T-cell (primary cell): ENCODE results near the gene C19orf38. TPM values are rescaled to one million over a fixed set of nuclear protein-coding genes. Genes with fewer than 3 reads are reported as not detected.

Experiments used
- ATAC-seq, 4 experiments: fragments of 200-7000 bp in 3 of 4; fragments of 150-1000 bp in 1 of 4; cut with Tn5 transposase; replicated peaks in 1 of 4; 1 replicate in 3 of 4; 2 replicates in 1 of 4; pipeline ENCODE4 v1.10.0; 2021; ENCODE audit warnings: moderate library complexity in 3 of 4, mild to moderate bottlenecking in 2 of 4, moderate number of reproducible peaks in 1 of 4
- CTCF ChIA-PET, 2 donors: fragments of 300-600 bp; sonication (Branson Sonifier 250); formaldehyde crosslinking; loops; one replicate each; lab custom pipeline; 2022; ENCODE audit warnings: antibody characterized with exemption in 2 of 2; lab: Charles Lee
- POLR2A ChIA-PET, 2 donors: fragments of 300-600 bp; sonication (Branson Sonifier 250); formaldehyde crosslinking; loops; one replicate each; lab custom pipeline; 2022; ENCODE audit warnings: antibody characterized with exemption in 2 of 2; lab: Charles Lee
- DNase-seq, 35 experiments: peaks; one replicate each; pipeline versions ENCODE4 v3.0.0 to v3.0.0-alpha.2; 2013 to 2023
- H3K27ac ChIP-seq: one replicate; pipeline ENCODE4 v1.5.1; 2013; ENCODE audit warnings: low read length
- H3K27me3 ChIP-seq, 2 experiments: replicated peaks in 1 of 2; 1 replicate in 1 of 2; 2 replicates in 1 of 2; pipeline versions ENCODE4 v1.6.1 to v1.7.0; 2013; ENCODE audit warnings: low read length in 1 of 2, mixed read lengths in 1 of 2; ENCODE audit not compliant: control insufficient read depth in 2 of 2, insufficient read depth in 2 of 2; ENCODE audit errors: extremely low read depth in 1 of 2
- H3K36me3 ChIP-seq, 2 donors: 1 replicate in 1 of 2; 2 replicates in 1 of 2; pipeline versions ENCODE4 v1.6.1 to v1.7.0; 2013; ENCODE audit warnings: low read length in 1 of 2; ENCODE audit not compliant: control insufficient read depth in 2 of 2, insufficient read depth in 1 of 2; ENCODE audit errors: extremely low read depth in 1 of 2
- H3K4me1 ChIP-seq, 2 experiments: 1 replicate in 1 of 2; 2 replicates in 1 of 2; pipeline versions ENCODE4 v1.6.1 to v1.7.0; 2013; ENCODE audit warnings: low read length in 2 of 2, mixed read lengths in 1 of 2; ENCODE audit not compliant: insufficient read depth in 2 of 2, control insufficient read depth in 1 of 2; ENCODE audit errors: extremely low read depth in 1 of 2
- H3K4me3 ChIP-seq, 2 donors: 1 replicate in 1 of 2; 2 replicates in 1 of 2; pipeline versions ENCODE4 v1.5.1 to v1.7.0; 2013; ENCODE audit warnings: mild to moderate bottlenecking in 2 of 2, low read length in 1 of 2, moderate library complexity in 1 of 2; ENCODE audit not compliant: control insufficient read depth in 1 of 2; ENCODE audit errors: extremely low read depth in 1 of 2
- H3K9me3 ChIP-seq: 2 replicates; pipeline ENCODE4 v1.7.0; 2013
- H3K27ac Mint-ChIP-seq, 2 donors: one replicate each; pipeline ENCODE4 v1.8.0; 2020 to 2021; ENCODE audit warnings: mild to moderate bottlenecking in 2 of 2, mixed read lengths in 2 of 2
- H3K27me3 Mint-ChIP-seq, 2 donors: one replicate each; pipeline ENCODE4 v1.8.0; 2021 to 2022; ENCODE audit warnings: mixed read lengths in 2 of 2
- H3K36me3 Mint-ChIP-seq: one replicate; pipeline ENCODE4 v1.8.0; 2021; ENCODE audit warnings: mixed read lengths
- H3K4me1 Mint-ChIP-seq, 3 donors: one replicate each; pipeline ENCODE4 v1.8.0; 2020 to 2022; ENCODE audit warnings: mixed read lengths in 3 of 3, mild to moderate bottlenecking in 1 of 3
- H3K4me3 Mint-ChIP-seq, 3 donors: one replicate each; pipeline ENCODE4 v1.8.0; 2020 to 2022; ENCODE audit warnings: mild to moderate bottlenecking in 3 of 3, mixed read lengths in 3 of 3, moderate library complexity in 3 of 3
- H3K9me3 Mint-ChIP-seq, 3 donors: one replicate each; pipeline ENCODE4 v1.8.0; 2020 to 2022; ENCODE audit warnings: mixed read lengths in 3 of 3
- WGBS: methylation state at CpG from one replicate; pipeline ENCODE4 v1.1.5; 2013; ENCODE audit warnings: missing lambda C conversion rate; ENCODE audit not compliant: insufficient coverage; 5-methylcytosine and 5-hydroxymethylcytosine counted together
- total RNA-seq, 35 experiments: library from RNA in 6 of 35; stranded (reverse) in 6 of 35; fragments of 120-200 nt in 1 of 35; gene quantifications; one replicate each; pipeline versions ENCODE4 v1.2.1 to v1.2.4 and lab custom pipeline; 2013 to 2026

The C19orf38 gene
- total RNA-seq, 5 donors from 2014 or later (not counting 1 experiment from before 2014, with no cell fraction given) = 0.51 to 1.8 (median 1.0) TPM

DNA sequence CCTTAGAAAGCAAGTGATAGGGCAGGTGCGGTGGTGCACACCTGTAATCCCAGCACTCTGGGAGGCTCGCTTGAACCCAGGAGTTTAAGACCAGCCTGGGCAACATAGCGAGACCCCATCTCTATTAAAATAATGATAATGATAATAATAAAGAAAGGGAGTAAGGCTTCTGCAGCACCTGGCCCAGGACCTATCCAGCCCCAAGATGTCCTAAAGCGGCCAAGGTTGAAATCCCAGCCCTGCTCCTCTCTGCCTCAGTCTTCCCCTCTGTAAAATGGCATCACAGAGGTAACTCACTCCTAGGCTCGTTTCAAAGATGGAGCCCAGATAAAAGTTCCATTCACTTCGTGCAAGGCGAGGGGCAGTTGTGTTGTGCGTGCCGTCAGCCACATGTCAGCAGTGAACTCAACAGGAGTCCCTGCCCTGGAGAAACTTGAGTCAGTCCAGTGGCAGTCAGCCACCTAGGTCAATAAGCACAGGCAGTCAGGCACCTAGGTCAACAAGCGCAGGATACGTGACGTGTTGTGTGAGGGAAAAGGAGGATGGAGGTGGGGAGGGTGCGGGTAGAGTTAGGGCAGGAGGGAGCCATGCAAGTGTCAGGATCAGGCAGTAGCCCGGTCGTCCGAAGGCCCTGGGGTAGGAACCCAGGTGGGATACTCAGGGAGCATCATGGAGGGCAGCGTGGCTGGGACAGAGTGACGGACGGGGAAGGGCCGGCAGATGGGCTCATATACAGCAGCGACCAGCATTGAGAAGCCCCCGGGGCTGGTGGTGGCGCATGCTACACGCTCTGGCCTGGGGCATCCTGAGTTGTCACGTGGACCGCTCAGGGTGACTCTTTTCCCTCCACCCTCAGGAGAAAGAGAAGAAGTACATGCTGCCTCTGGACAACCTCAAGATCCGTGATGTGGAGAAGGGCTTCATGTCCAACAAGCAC is 28.8 kb upstream of the C19orf38 start:
- ATAC-seq = no peak
- Mint-ChIP-seq H3K27me3 (no peaks in the 10 kb centered on the region), H3K4me1 (peaks cover 0 to 9% (median 5%) of the 10 kb centered on the region in 3 donors), H3K36me3 (peaks cover 27% of the 10 kb centered on the region), H3K4me3 (no peak overlapping the region), H3K27ac (peak overlapping the region; percentile 55 to 81), H3K9me3 (no peaks in the 10 kb centered on the region)
- Histone ChIP-seq H3K27me3 (no peaks in the 10 kb centered on the region), H3K4me1 (peaks cover 0 to 16% of the 10 kb centered on the region in 2 experiments), H3K9me3 (no peaks in the 10 kb centered on the region), H3K36me3 (peaks cover 21 to 66% of the 10 kb centered on the region in 2 donors), H3K4me3 (no peak overlapping the region), H3K27ac (no peak overlapping the region)
- 97% methylated on average over 17 of the region's 27 CpGs for WGBS
- ChIA-PET POLR2A (no interaction called here), CTCF (no interaction called here)
- DNase-seq = no peak

- CTCF ChIA-PET = interaction anchor here in 1 of 2 donors (0.6 kb wide), 1 partner anchor 308 kb away, joined by 3 read pairs; no protein-coding TSS in a partner anchor
- Histone ChIP-seq H3K9me3 (no peaks in the 10 kb centered on the region), H3K27ac (no peak overlapping the region), H3K36me3 (peaks cover 21 to 68% of the 10 kb centered on the region in 2 donors), H3K27me3 (no peaks in the 10 kb centered on the region), H3K4me3 (no peak overlapping the region), H3K4me1 (peaks cover 0 to 8% of the 10 kb centered on the region in 2 experiments)
- Mint-ChIP-seq H3K9me3 (no peaks in the 10 kb centered on the region), H3K4me3 (no peak overlapping the region), H3K4me1 (peaks cover 0 to 5% (median 5%) of the 10 kb centered on the region in 3 donors), H3K36me3 (peaks cover 23% of the 10 kb centered on the region), H3K27ac (peak overlapping the region; percentile 55 to 81), H3K27me3 (no peaks in the 10 kb centered on the region)
- DNase-seq (no peak), ATAC-seq (peak in 2 of 4 experiments; percentile 39 to 43)
- POLR2A ChIA-PET = interaction anchor here in 1 of 2 donors (0.5 kb wide), 1 partner anchor 18 kb away, joined by 7 read pairs; no protein-coding TSS in a partner anchor
- WGBS = 97% methylated on average over 7 of the region's 7 CpGs
These were observed 28.0 kb upstream of the C19orf38 start for GRCh38 chr19:10820173-10820572.

DNA sequence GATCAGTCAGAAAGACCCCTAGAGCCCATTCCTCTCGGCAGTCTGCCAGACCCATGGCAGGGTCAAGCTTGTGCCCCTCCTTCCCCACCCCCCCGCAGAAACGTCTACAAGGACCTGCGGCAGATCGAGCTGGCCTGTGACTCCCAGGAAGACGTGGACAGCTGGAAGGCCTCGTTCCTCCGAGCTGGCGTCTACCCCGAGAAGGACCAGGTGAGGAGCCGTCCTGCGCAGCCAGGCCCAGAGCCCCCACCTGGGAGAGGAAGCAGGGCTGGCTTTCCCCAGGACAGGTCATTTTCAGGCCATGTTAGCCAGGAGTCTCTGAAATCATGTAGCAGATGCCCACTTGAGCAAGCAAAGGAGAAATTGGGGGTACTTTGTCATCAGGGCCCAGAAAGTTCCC is 24.5 kb upstream of the C19orf38 start:
- Mint-ChIP-seq H3K36me3 (peaks cover 36% of the 10 kb centered on the region), H3K9me3 (no peaks in the 10 kb centered on the region), H3K27me3 (no peaks in the 10 kb centered on the region), H3K4me1 (peaks cover 0 to 5% (median 5%) of the 10 kb centered on the region in 3 donors), H3K4me3 (no peak overlapping the region), H3K27ac (no peak overlapping the region)
- Histone ChIP-seq H3K9me3 (no peaks in the 10 kb centered on the region), H3K4me3 (no peak overlapping the region), H3K27me3 (no peaks in the 10 kb centered on the region), H3K4me1 (no peaks in the 10 kb centered on the region), H3K36me3 (peaks cover 13 to 63% of the 10 kb centered on the region in 2 donors), H3K27ac (no peak overlapping the region)
- no peak for DNase-seq
- ATAC-seq = no peak
- 96% methylated on average over 7 of the region's 12 CpGs for WGBS
- ChIA-PET POLR2A (no interaction called here), CTCF (interaction anchor here in 1 of 2 donors (0.6 kb wide), 1 partner anchor 427 kb away, joined by 5 read pairs; no protein-coding TSS in a partner anchor)

DNA sequence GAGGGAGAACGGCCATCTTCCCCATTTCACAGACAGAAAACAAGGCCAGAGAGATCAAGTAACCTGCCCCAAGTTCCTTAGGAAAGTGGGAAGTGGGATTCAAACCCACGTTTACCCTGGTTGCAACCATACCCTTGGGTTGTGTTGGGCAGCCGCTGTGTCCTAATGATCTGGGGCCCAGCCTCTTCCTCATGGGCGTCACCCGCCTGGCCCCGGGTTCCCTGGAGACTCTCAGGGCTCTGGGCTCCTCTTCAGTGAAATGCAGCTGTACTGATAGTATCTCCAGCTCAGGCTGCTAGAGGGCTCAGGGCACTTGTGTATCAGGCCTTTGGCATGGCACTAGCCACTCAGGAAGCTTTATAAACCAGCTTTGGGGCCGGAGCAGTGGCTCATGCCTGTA is 22.0 kb upstream of the C19orf38 start:
- Mint-ChIP-seq H3K9me3 (no peaks in the 10 kb centered on the region), H3K4me1 (no peaks in the 10 kb centered on the region), H3K4me3 (no peak overlapping the region), H3K27ac (no peak overlapping the region), H3K27me3 (no peaks in the 10 kb centered on the region), H3K36me3 (peaks cover 23% of the 10 kb centered on the region)
- H3K4me1 ChIP-seq = no peaks in the 10 kb centered on the region
- ChIA-PET CTCF (no interaction called here), POLR2A (no interaction called here)
- no peaks in the 10 kb centered on the region for H3K27me3 ChIP-seq
- no peak overlapping the region for H3K4me3 ChIP-seq
- DNase-seq = no peak
- ATAC-seq = no peak
- no peak overlapping the region for H3K27ac ChIP-seq
- H3K9me3 ChIP-seq = no peaks in the 10 kb centered on the region
- peaks cover 7 to 56% of the 10 kb centered on the region in 2 donors for H3K36me3 ChIP-seq
- 99% methylated on average over 5 of the region's 7 CpGs for WGBS

DNA sequence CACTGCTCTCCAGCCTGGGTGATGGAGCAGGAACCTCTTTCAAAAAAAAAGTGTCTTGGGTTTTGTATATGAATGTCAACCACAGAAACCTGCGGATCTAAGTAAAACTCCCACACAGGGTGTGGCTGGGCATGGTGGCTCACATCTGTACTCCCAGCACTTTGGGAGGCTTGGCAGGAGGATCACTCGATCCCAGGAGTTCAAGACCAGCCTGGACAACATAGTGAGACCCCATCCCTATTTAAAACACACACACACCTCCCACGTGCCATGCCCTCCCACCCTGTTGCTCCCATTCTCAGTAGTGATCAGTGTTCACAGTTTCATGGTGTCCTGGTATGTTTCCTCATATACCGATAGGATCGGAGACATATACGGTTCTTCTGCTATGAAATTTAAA is 21.4 kb upstream of the C19orf38 start:
- H3K9me3 Mint-ChIP-seq = no peaks in the 10 kb centered on the region
- ATAC-seq (no peak), DNase-seq (no peak)
- POLR2A ChIA-PET = no interaction called here
- H3K4me1 Mint-ChIP-seq = no peaks in the 10 kb centered on the region
- no peaks in the 10 kb centered on the region for H3K27me3 Mint-ChIP-seq
- CTCF ChIA-PET = no interaction called here
- WGBS = 100% methylated on average over 4 of the region's 6 CpGs
- H3K9me3 ChIP-seq = no peaks in the 10 kb centered on the region
- peak overlapping the region in 1 of 2 donors; percentile 16 for H3K27ac Mint-ChIP-seq
- no peak overlapping the region for H3K4me3 Mint-ChIP-seq
- no peaks in the 10 kb centered on the region for H3K27me3 ChIP-seq
- H3K4me1 ChIP-seq = no peaks in the 10 kb centered on the region
- peaks cover 4 to 54% of the 10 kb centered on the region in 2 donors for H3K36me3 ChIP-seq
- no peak overlapping the region for H3K27ac ChIP-seq
- H3K36me3 Mint-ChIP-seq = peaks cover 23% of the 10 kb centered on the region
- H3K4me3 ChIP-seq = no peak overlapping the region

DNA sequence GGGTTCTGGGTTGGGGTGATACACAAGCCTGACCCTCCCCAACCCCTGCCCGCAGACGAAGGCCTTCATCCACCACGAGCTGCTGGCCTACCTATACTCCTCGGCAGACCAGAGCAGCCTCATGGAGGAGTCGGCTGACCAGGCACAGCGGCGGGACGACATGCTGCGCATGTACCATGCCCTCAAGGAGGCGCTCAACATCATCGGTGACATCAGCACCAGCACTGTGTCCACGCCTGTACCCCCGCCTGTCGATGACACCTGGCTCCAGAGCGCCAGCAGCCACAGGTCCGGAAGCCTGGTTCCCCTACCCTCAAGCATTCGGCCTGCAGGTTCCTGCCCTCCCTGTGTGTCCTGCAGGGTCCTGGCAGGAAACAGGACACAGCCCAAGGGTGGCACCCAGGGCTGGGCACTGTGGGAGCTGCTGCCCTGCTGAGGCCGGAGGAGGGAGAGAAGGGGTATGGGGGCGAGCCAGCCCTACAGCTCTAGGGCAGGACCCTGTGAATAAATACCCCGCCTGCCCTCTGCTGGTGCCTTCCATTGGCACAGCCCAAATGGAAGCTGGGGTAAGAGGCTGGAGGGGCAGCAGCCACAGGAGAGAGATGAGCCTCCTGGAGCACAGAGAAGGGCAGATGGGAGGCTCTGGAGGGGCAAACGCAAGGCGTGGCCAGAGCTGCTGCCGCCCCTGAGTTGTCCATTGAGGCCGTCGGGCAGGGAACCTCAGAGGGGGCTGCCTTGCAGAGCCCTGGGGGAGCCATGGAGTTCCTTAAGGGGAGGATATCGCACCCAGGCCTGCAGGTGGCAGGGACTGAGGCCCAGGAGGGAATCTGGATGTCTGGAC is 19.0 kb upstream of the C19orf38 start:
- POLR2A ChIA-PET = no interaction called here
- ATAC-seq = peak in 2 of 4 experiments; percentile 22 to 25
- H3K4me1 Mint-ChIP-seq = no peaks in the 10 kb centered on the region

More for the DNA sequence above, 19.0 kb upstream of the C19orf38 start:
- Histone ChIP-seq H3K9me3 (no peaks in the 10 kb centered on the region), H3K27ac (no peak overlapping the region), H3K4me1 (no peaks in the 10 kb centered on the region), H3K27me3 (no peaks in the 10 kb centered on the region), H3K4me3 (no peak overlapping the region), H3K36me3 (peaks cover 4 to 53% of the 10 kb centered on the region in 2 donors)
- CTCF ChIA-PET = interaction anchor here in 1 of 2 donors (0.5 to 0.7 kb wide), 2 partner anchors 256 to 306 kb away, joined by 3 read pairs; no protein-coding TSS in a partner anchor
- no peaks in the 10 kb centered on the region for H3K9me3 Mint-ChIP-seq
- H3K27ac Mint-ChIP-seq = no peak overlapping the region
- peaks cover 21% of the 10 kb centered on the region for H3K36me3 Mint-ChIP-seq
- no peak overlapping the region for H3K4me3 Mint-ChIP-seq
- WGBS = 97% methylated on average over 24 of the region's 26 CpGs
- no peak for DNase-seq
- no peaks in the 10 kb centered on the region for H3K27me3 Mint-ChIP-seq
